Mesenchymal stem cell (in vitro differentiated cells and primary cell): ENCODE data around the gene MINAR1.

ENCODE experiments used
- DNase-seq: peaks from one replicate; pipeline ENCODE4 v3.0.0-alpha.2; 2013
- H2AFZ ChIP-seq: one replicate; pipeline ENCODE4 v1.6.1; 2013; ENCODE audit warnings: low read depth, mild to moderate bottlenecking, control low read depth, inconsistent platforms, low read length, moderate library complexity
- H2AK5ac ChIP-seq: 2 replicates; pipeline ENCODE4 v1.6.1; 2013; ENCODE audit warnings: low read length, moderate library complexity, mild to moderate bottlenecking, inconsistent platforms; ENCODE audit not compliant: severe bottlenecking
- H2BK120ac ChIP-seq: one replicate; pipeline ENCODE4 v1.6.1; 2013; ENCODE audit warnings: low read depth, mild to moderate bottlenecking, inconsistent platforms, low read length, moderate library complexity
- H2BK12ac ChIP-seq, 2 experiments: one replicate each; pipeline ENCODE4 v1.6.1; 2013; ENCODE audit warnings: inconsistent platforms in 2 of 2, low read length in 2 of 2, mild to moderate bottlenecking in 2 of 2, moderate library complexity in 2 of 2, control low read depth in 1 of 2
- H2BK15ac ChIP-seq: one replicate; pipeline ENCODE4 v1.6.1; 2013; ENCODE audit warnings: mild to moderate bottlenecking, low read depth, inconsistent platforms; ENCODE audit not compliant: poor library complexity, severe bottlenecking
- H2BK5ac ChIP-seq: 2 replicates; pipeline ENCODE4 v1.6.1; 2013; ENCODE audit warnings: low read depth, mild to moderate bottlenecking, low read length, control low read depth, inconsistent platforms; ENCODE audit not compliant: poor library complexity, severe bottlenecking
- H3K14ac ChIP-seq, 2 experiments: one replicate each; pipeline ENCODE4 v1.6.1; 2013; ENCODE audit warnings: inconsistent platforms in 2 of 2, low read length in 2 of 2, control low read depth in 1 of 2, mild to moderate bottlenecking in 1 of 2, moderate library complexity in 1 of 2
- H3K18ac ChIP-seq, 2 experiments: one replicate each; pipeline ENCODE4 v1.6.1; 2013; ENCODE audit warnings: inconsistent platforms in 2 of 2, low read length in 2 of 2, control low read depth in 1 of 2, low read depth in 1 of 2, mild to moderate bottlenecking in 1 of 2
- H3K23ac ChIP-seq, 2 experiments: one replicate each; pipeline ENCODE4 v1.6.1; 2013; ENCODE audit warnings: inconsistent platforms in 2 of 2, low read length in 2 of 2, mild to moderate bottlenecking in 2 of 2, moderate library complexity in 2 of 2, control low read depth in 1 of 2
- H3K27ac ChIP-seq: 2 replicates; pipeline ENCODE4 v1.5.1; 2013; ENCODE audit warnings: mild to moderate bottlenecking, moderate library complexity, low read length, control low read depth, inconsistent platforms; ENCODE audit not compliant: poor library complexity, severe bottlenecking
- H3K27me3 ChIP-seq, 2 experiments: 2 replicates each; pipeline versions ENCODE4 v1.6.1 to v1.7.0; 2013; ENCODE audit warnings: low read length in 2 of 2, mild to moderate bottlenecking in 2 of 2, moderate library complexity in 2 of 2, control low read depth in 1 of 2, inconsistent platforms in 1 of 2; ENCODE audit not compliant: control insufficient read depth in 1 of 2, insufficient read depth in 1 of 2
- H3K36me3 ChIP-seq, 2 experiments: 2 replicates each; pipeline versions ENCODE4 v1.6.1 to v1.7.0; 2013; ENCODE audit warnings: low read length in 2 of 2, control low read depth in 1 of 2, inconsistent platforms in 1 of 2, low read depth in 1 of 2, mild to moderate bottlenecking in 1 of 2; ENCODE audit not compliant: insufficient read depth in 2 of 2, control insufficient read depth in 1 of 2
- H3K4ac ChIP-seq, 2 experiments: one replicate each; pipeline ENCODE4 v1.6.1; 2013; ENCODE audit warnings: inconsistent platforms in 2 of 2, low read length in 2 of 2, mild to moderate bottlenecking in 2 of 2, moderate library complexity in 2 of 2, control low read depth in 1 of 2, low read depth in 1 of 2
- H3K4me1 ChIP-seq: 2 replicates; pipeline ENCODE4 v1.6.1; 2013; ENCODE audit warnings: low read depth, low read length, control low read depth; ENCODE audit not compliant: control insufficient read depth, insufficient read depth
- H3K4me2 ChIP-seq: 2 replicates; pipeline ENCODE4 v1.6.1; 2013; ENCODE audit warnings: low read length, mild to moderate bottlenecking, inconsistent platforms; ENCODE audit not compliant: poor library complexity, severe bottlenecking
- H3K4me3 ChIP-seq, 2 experiments: 2 replicates each; pipeline versions ENCODE4 v1.5.1 to v1.7.0; 2013; ENCODE audit warnings: low read length in 2 of 2, mild to moderate bottlenecking in 2 of 2, control low read depth in 1 of 2, low read depth in 1 of 2; ENCODE audit not compliant: insufficient read depth in 1 of 2
- H3K79me1 ChIP-seq: replicated peaks from 2 replicates; pipeline ENCODE4 v1.6.1; 2013; ENCODE audit warnings: mild to moderate bottlenecking, control low read depth, low read length, inconsistent platforms; ENCODE audit not compliant: poor library complexity, severe bottlenecking
- H3K9ac ChIP-seq: 2 replicates; pipeline ENCODE4 v1.7.0; 2013; ENCODE audit warnings: mild to moderate bottlenecking, low read length, moderate library complexity
- H3K9me3 ChIP-seq: 2 replicates; pipeline ENCODE4 v1.7.0; 2013; ENCODE audit warnings: mild to moderate bottlenecking, low read length; ENCODE audit not compliant: control insufficient read depth
- H4K8ac ChIP-seq: one replicate; pipeline ENCODE4 v1.6.1; 2013; ENCODE audit warnings: inconsistent platforms, mild to moderate bottlenecking, low read length, moderate library complexity
- H4K91ac ChIP-seq: one replicate; pipeline ENCODE4 v1.6.1; 2013; ENCODE audit warnings: mild to moderate bottlenecking, low read length, inconsistent platforms
- WGBS: methylation state at CpG from one replicate; pipeline ENCODE4 v1.1.7; 2013; ENCODE audit warnings: mixed read lengths; 5-methylcytosine and 5-hydroxymethylcytosine counted together

The MINAR1 gene

GRCh38 chr15:79455361-79455760 lies 23.2 kb downstream of the MINAR1 start:
- no peak overlapping the region for H3K18ac ChIP-seq

GRCh38 chr15:79455943-79456342 lies 23.8 kb downstream of the MINAR1 start:
- Histone ChIP-seq H2AFZ (no peak overlapping the region), H2BK5ac (no peak overlapping the region), H3K4me2 (no peak overlapping the region), H2BK12ac (no peak overlapping the region), H3K4me1 (no peaks in the 10 kb centered on the region), H3K4me3 (no peak overlapping the region), H3K79me1 (no peaks in the 10 kb centered on the region), H3K9ac (no peak overlapping the region), H3K4ac (no peak overlapping the region), H3K14ac (no peak overlapping the region), H3K27me3 (peaks cover 0 to 7% of the 10 kb centered on the region in 2 experiments), H4K91ac (no peak overlapping the region), H3K36me3 (no peaks in the 10 kb centered on the region), H3K27ac (no peak overlapping the region), H4K8ac (no peak overlapping the region), H3K18ac (no peak overlapping the region), H2AK5ac (no peak overlapping the region), H2BK15ac (no peak overlapping the region), H3K9me3 (no peaks in the 10 kb centered on the region), H2BK120ac (no peak overlapping the region), H3K23ac (no peak overlapping the region)
- 90% methylated on average over 6 of the region's 6 CpGs for WGBS
- DNase-seq = no peak

More at GRCh38 chr15:79455361-79455760, 23.2 kb downstream of the MINAR1 start:
- H3K4me1 ChIP-seq = no peaks in the 10 kb centered on the region
- no peak overlapping the region for H4K8ac ChIP-seq
- no peaks in the 10 kb centered on the region for H3K9me3 ChIP-seq
- no CpG with 5 or more reads among the region's 4 CpGs for WGBS
- no peaks in the 10 kb centered on the region for H3K79me1 ChIP-seq
- H2BK15ac ChIP-seq = no peak overlapping the region
- no peak overlapping the region for H3K4me2 ChIP-seq
- no peak for DNase-seq
- no peak overlapping the region for H2AK5ac ChIP-seq
- H3K4ac ChIP-seq = no peak overlapping the region
- H3K27me3 ChIP-seq = peaks cover 0 to 12% of the 10 kb centered on the region in 2 experiments
- no peak overlapping the region for H3K27ac ChIP-seq
- no peak overlapping the region for H3K14ac ChIP-seq
- no peak overlapping the region for H3K9ac ChIP-seq
- no peak overlapping the region for H2BK120ac ChIP-seq
- H4K91ac ChIP-seq = no peak overlapping the region
- H3K23ac ChIP-seq = no peak overlapping the region
- no peak overlapping the region for H2AFZ ChIP-seq
- no peak overlapping the region for H2BK5ac ChIP-seq
- no peak overlapping the region for H2BK12ac ChIP-seq
- no peaks in the 10 kb centered on the region for H3K36me3 ChIP-seq
- no peak overlapping the region for H3K4me3 ChIP-seq

GRCh38 chr15:79458491-79458890 lies 26.4 kb downstream of the MINAR1 start:
- no peaks in the 10 kb centered on the region for H3K9me3 ChIP-seq
- H3K9ac ChIP-seq = no peak overlapping the region
- H2BK12ac ChIP-seq = no peak overlapping the region
- H3K79me1 ChIP-seq = no peaks in the 10 kb centered on the region
- no peak overlapping the region for H3K4me2 ChIP-seq
- H2BK15ac ChIP-seq = no peak overlapping the region
- no peak overlapping the region for H4K8ac ChIP-seq
- no peaks in the 10 kb centered on the region for H3K27me3 ChIP-seq
- H3K27ac ChIP-seq = no peak overlapping the region
- H3K23ac ChIP-seq = no peak overlapping the region
- no peak overlapping the region for H2AK5ac ChIP-seq
- H3K18ac ChIP-seq = no peak overlapping the region
- no peak overlapping the region for H3K4me3 ChIP-seq
- no peak overlapping the region for H2BK5ac ChIP-seq
- no peaks in the 10 kb centered on the region for H3K36me3 ChIP-seq
- H3K14ac ChIP-seq = no peak overlapping the region
- H4K91ac ChIP-seq = no peak overlapping the region
- H3K4me1 ChIP-seq = no peaks in the 10 kb centered on the region
- no peak overlapping the region for H2AFZ ChIP-seq
- WGBS = 81% methylated on average over 6 of the region's 6 CpGs
- no peak overlapping the region for H2BK120ac ChIP-seq
- DNase-seq = no peak
- H3K4ac ChIP-seq = no peak overlapping the region

GRCh38 chr15:79459666-79460065 lies 27.5 kb downstream of the MINAR1 start:
- Histone ChIP-seq H3K9ac (no peak overlapping the region), H3K23ac (no peak overlapping the region), H3K9me3 (no peaks in the 10 kb centered on the region), H3K4me1 (no peaks in the 10 kb centered on the region), H3K14ac (no peak overlapping the region), H3K79me1 (no peaks in the 10 kb centered on the region), H2BK120ac (no peak overlapping the region), H3K36me3 (peaks cover 0 to 3% of the 10 kb centered on the region in 2 experiments), H4K91ac (no peak overlapping the region), H3K4me2 (no peak overlapping the region), H2BK12ac (no peak overlapping the region), H2BK5ac (no peak overlapping the region), H3K18ac (no peak overlapping the region), H2BK15ac (no peak overlapping the region), H3K27me3 (no peaks in the 10 kb centered on the region), H2AFZ (no peak overlapping the region), H4K8ac (no peak overlapping the region), H3K4me3 (no peak overlapping the region), H3K4ac (no peak overlapping the region), H3K27ac (no peak overlapping the region), H2AK5ac (no peak overlapping the region)
- no peak for DNase-seq
- WGBS = 95% methylated on average over 1 of the region's 1 CpG
